HT-29 (cell line): ENCODE data around the gene MARK4. TPM values are rescaled to one million over a fixed set of nuclear protein-coding genes. Genes with fewer than 3 reads are reported as not detected.
"Not testable (repeated sequence)": the region's sequence is repeated elsewhere in the genome, so short reads cannot be mapped to it uniquely, and the experiment has no call there.

Experiments
- DNase-seq: peaks from one replicate; pipeline ENCODE4 v3.0.0-alpha.2; 2015; ENCODE audit warnings: low spot score
- total RNA-seq: library from RNA; depleted of rRNA; stranded (reverse); fragments of >200 nt; shearing (Covaris generic); gene quantifications from 2 replicates; pipeline ENCODE4 v1.2.3, GENCODE V29; 2014; rRNA removed

MARK4 gene
- 8.3 and 9.5 TPM in 2 replicates for total RNA-seq

DNA sequence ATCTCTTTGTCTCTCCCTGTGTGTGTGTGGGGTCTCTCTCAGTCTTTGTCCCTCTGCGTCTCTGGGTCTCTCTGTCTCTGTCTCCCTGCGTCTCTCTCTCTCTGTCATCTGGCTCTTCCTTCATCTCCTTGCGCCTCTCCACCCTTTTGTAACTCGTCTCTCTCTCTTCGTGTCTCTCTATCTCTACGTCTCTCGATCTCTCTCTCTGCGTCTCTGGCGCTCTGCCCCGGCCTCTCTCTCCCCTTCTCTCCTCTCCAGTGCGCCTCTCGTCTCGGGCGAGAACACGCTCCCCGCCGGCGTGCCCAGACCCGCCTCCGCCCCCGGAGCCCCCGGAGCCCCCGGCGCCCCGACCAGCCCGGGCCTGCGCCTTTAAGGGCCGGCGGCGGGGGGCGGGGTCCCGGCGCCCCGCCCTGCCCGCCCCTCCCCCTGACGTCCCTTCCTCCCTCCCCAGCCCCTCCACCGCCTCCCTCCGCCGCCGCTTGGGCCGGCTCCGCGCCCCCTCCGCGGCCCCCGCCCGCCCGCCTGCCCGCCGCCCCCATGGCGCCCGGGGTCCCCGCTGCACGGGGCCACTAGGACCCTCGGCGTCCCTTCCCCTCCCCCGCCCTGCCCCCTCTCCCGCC is at the start of gene MARK4:
MARK4 (plus strand) TSS at position 440 of the 620 bp plus-strand sequence. CDS start 318 bp downstream, outside the sequence.
- peak; percentile 59 for DNase-seq

DNA sequence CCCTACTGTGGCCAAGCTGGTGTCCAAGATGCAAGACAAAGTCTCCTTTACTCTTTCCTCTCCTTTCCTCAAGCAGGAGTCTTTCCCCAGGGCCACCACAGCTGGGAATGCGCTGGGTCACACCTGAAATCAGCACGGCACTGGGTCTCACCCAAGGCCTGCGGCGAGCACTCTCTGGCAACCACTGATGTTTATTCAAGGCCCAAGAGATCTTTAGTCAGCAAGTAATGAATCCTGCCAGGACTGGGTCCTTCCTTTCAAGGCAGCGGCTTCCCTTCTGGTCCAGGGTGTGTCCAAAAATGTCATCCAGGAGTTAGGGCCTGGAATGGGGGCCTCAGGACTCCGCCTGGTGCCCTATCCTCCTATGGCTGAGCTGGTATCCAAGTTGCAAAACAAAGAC is 48.4 kb upstream of the MARK4 start:
- no peak for DNase-seq

DNA sequence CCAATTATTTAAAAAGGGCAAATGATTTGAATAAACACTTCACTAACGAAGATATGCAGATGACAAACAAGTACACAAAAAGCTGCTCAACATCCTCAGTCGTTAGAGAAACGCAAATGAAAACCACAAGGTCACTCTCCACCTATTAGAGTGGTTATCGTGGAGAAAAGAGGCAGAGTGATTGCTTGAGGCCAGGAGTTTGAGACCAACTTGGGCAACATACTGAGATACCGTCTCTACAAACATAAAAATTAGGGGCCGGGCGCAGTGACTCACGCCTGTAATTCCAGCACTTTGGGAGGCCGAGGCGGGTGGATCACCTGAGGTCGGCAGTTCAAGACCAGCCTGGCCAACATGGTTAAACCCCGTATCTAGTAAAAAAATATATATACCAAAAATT is 45.3 kb upstream of the MARK4 start:
- DNase-seq = no peak

DNA sequence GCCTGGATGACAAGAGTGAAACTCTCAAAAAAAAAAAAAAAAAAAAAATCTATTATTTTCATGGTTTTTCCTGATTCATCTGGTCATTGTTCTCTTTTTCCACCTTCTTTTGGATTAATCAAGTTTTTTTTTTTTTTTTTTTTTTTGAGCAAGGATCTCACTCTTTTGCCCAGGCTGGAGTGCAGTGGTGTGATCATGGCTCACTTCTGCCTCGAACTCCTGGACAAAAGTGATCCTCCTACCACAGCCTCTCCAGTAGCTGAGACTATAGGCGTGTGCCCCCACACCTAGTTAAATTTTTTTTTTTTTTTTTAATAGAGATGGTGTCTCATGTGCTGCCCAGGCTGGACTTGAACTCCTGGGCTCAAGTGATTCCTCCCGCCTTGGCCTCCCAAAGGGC is 44.7 kb upstream of the MARK4 start:
- no peak for DNase-seq

DNA sequence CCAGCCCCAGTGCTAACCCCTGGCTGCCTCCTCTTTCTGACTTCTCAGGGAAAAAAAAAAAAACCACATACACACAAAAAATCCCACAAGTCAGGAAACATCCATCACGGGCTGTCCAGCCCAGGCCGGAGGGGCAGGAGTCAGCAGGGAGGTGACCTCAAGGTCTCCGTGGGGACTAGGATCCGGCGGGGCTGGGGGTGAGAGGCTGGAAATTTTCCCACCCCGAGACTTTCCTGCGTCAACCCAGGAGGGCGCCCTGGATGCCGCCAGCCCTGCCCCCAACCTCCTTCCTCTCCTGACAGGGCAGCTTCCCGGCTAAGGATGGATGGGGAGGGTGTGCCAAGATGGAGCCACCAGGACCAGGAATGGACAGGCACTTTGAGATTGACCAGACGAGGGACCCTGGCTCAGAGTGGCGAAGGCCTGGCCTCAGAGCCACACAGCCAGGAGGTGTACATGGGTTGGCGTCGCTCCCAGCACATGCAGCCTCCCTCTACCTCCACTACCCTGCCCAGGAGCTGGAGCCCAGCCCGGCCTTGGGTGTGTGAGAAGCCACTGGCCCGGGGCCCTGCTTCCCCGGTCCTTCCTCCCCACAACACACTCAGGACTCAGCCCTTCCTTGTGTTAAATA is 39.2 kb upstream of the MARK4 start:
- no peak for DNase-seq

DNA sequence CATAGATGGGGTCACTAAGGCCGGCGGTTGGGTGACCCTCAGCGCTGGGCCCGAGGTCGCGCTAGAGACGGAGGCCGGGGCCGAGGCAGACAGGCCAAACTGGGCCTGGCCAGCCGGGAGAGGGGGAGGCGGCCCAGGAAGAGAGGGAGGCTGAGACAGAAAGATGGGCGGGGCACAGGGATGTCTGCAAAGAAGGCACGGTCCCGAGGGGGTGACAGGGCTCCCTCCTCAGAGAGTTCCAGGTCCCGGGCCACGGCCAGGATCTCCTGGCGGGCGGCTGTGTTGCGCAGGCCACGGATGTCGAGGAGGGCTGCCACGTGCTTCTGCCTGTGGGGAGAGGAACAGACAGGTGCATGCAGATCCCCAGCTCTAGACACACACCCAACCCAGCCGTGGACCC is 38.0 kb upstream of the MARK4 start:
- DNase-seq = no peak

DNA sequence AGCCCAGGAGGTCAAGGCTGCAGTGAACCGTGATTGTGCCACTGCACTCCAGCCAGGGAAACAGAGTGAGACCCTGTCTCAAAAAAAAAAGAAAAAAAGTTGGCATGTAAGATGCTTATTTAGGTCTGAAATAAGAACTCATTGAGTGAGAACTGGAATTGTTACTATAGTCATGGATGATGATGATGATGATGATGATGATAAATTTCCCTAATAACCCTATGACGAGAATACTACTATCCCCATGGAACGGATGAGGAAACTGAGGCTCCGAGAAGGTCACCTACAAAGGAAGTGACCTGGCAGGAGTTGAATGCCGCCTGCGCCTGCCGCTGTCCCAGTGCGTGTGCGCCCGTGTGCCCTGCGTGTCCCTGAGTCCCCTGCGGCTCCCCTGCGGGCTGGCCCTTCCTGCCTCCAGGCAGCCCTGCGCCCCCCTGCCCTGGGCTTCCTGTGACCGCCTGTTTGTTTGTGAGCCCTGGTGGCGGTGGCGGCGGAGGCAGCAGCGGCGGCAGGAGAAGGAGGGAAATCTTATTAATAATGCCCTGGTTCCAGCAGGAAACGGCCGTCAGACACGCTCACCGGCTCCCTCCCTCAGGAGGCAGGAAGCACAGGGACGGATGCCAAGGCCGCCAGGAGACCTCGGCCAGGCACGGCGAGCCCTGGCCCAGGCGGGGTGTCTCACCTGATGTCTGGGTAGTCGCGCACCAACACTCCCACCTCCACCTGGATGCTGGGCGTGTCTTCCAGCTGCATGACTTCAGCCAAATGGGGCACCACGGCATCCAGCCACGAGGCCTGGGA is 35.5 kb upstream of the MARK4 start:
- peak; percentile 37 for DNase-seq

DNA sequence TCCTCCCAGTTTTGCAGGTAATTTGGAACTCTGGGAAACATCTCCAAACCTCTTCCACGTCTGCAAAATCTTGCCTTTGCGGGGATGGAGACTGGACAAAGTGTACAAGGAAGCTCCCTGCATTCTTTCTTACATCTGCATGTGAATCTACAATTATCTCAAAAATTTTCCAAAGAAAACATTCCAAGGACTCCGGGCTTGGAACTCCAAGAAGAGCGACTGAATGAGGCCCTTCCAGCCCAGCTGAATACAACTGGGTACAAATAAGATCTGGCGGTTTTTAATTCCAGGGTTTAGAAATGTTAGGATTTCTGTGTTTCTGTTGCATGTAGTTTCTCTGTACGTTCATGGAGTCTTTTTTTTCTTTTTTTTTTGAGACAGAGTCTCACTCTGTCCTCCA is 34.4 kb upstream of the MARK4 start:
- DNase-seq = no peak

DNA sequence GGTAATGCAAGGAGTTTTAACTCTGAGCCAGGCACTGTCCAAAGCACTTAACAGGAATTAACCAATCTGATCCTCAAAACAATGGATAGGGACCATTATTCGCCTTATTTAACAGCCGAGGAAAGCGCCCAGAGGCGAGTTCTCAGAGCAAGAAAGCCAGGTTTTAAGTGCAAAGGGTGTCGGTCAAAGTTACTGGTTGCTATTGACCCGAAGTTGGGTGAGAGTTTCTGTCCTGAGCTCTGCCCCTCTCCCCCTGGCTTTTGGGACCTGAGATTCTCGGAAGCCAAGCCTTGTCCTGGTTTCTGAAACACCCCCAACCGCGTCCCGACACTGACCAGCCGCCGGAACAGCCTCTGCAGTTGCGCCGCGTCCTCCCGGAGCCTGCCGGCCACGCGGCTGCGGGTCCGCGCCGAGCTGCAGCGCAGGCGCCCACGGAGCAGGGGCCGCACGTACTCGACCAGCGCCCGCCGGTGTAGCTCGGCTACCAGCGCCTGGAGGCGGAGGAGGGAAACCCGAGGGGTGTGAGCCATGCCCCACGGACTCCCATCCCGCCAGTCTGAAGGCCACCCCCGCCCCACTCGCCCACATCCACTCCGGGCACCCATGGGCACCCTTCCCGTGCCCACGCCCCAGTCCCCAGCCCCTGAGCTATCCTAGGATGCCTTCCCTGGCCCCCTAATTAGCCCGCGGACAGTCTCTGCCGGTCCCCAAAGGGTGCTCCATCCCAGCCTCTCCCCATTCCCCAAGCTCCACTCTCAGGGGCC is 33.7 kb upstream of the MARK4 start:
- DNase-seq = no peak

DNA sequence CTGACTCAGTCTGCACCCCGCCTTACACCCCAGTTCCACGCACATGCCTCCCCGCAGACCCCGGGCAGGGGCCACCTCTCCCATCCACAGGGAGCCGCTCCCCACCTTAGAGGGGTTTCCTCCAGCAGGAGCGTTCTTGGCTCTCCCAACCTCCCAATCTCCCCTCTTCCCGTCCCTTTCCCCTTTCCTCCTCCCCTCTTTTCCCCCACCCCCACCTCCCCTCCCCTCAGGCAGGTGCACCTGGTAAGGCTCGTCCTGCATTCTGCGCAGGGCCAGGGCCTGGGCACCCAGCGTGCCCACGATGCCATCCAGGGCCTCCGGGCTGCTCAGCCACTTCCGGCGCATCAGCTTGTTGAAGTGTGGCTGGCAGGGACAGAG is 33.1 kb upstream of the MARK4 start:
- no peak for DNase-seq

DNA sequence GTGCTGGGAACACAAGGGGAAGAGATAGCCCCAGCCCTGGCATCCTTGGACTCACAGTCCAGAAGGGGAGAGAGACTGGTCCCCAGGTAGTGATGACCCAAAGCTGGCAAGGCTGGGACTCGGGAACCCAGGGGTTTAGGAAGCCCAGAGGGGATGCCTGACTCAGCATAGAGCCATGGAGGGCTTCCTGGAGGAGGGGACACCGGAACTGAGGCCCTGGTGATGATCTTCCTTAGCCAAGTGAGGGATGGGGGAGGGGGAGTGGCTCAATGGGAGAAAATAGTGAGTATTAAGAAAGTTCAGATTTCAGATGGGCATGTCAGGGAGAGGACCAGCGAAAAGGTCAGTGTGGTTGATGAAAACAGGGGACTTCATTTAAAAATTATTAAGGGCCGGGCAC is 32.6 kb upstream of the MARK4 start:
- DNase-seq = no peak

DNA sequence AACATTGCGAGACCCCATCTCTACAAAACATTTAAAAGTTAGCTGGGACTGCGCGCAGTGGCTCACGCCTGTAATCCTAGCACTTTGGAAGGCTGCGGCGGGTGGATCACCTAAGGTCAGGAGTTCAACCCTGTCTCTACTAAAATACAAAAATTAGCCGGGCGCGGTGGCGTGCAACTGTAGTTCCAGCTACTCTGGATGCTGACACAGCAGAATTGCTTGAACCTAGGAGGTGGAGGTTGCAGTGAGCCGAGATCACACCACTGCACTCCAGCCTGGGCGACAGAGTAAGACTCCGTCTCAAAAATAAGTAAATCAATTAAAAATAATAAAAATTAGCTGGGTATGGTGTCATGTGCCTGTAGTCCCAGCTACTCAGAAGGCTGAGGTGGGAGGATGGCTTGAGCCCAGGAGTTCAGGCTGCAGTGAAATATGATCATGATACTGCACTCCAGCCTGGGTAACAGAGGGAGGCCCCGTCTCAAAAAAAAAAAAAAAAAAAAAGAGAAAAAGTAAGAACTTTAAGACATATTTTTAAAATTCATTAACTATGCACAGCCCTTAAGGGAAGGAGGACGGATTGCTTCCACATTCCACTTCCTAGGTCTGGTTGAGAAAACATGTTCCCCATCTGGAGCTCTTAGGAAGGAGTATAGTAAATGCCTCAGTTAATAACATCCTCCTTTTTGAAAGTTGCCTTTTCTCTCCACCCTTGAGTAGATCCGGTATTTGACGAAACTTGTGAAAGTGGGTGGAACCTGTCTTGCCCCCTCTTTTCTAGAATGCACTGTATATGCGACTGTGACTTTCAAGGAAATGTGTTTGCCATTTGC is 31.9 kb upstream of the MARK4 start:
- no peak for DNase-seq

DNA sequence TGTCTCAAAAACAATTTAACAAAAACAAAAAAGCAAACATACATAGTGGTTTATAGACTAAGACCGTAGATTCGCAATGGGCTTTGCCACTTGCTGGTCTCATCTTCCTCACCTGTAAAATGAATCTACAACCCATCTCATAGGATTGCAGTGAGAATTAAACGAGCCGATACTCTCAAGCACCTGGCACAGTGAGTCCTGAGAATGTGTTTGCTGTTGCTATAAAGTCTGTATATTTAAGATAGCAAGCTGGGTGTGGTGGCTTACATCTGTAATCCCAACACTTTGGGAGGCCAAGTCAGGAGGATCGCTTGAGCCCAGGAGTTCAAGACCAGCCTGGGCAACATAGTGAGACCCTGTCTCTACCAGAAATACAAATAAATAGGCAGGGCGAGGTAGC is 28.3 kb upstream of the MARK4 start:
- DNase-seq = no peak

DNA sequence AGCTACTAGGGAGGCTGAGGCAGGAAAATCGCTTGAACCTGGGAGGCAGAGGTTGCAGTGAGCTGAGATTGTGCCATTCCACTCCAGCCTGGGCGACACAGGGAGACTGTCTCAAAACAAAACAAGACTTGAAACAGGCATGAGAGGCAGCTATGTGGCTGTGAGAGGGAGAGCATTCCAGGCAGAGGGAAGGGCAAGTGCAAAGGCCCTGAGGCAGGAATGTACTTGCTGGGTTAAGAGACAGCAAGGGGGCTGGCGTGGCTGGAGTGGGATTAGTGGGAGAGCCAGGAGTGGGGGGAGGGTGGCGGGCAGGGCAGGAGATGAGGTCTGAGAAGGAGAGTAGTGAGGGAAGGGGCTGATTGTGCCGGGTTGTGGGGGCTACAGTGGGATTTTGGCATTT is 27.2 kb upstream of the MARK4 start:
- no peak for DNase-seq

DNA sequence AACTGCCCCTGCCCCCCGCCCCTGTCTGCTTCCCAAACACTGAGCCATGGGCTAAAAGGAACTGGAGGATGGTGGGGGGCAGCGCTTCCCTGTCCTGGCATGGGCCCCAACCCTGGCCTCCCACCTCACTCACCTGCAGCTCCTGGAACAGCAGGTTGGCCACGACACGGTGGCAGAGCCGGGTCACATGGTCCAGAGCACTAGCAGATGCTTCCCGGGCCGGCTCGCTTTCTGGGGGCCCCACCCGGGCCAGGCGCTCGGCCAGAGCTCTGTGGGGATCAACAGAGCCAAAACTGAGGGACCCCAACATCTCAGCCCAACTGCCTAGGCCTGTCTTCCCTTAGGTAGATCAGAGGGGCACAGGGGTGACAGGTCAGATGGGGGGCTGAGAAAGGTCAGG is 26.4 kb upstream of the MARK4 start:
- DNase-seq = no peak

DNA sequence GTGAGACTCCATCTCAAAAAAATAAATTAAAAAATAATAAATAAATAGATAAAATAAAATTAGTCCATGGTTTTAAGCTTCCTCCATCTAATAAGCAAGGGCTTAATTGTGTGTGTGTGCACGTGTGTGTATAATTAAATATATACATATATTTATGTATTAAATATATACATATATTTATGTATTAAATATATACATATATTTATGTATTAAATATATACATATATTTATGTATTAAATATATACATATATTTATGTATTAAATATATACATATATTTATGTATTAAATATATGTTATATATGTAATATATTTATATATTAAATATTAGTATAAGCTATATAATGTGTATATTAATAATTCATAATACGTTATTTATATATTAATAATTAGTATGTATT is 22.0 kb upstream of the MARK4 start:
- not testable (repeated sequence) for DNase-seq

DNA sequence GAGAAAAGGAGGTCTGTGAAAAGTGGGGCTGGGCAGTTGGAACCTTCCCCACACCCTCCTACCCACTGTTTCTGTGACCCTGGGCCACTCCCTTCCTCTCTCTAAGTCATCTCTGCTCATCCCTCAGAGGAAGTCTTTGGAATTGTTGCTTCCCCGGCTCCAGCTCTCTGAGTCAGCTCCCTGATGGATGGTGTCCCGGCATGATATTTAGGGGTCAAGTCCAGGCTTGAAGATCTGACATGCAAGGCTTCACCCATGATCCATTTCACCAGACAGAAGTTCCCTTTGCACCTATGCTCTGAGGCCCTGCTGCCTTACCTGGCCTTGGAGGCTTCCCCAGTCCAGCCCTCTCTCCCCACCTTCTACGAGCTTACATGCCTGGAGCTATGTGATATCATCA is 19.2 kb upstream of the MARK4 start:
- no peak for DNase-seq

DNA sequence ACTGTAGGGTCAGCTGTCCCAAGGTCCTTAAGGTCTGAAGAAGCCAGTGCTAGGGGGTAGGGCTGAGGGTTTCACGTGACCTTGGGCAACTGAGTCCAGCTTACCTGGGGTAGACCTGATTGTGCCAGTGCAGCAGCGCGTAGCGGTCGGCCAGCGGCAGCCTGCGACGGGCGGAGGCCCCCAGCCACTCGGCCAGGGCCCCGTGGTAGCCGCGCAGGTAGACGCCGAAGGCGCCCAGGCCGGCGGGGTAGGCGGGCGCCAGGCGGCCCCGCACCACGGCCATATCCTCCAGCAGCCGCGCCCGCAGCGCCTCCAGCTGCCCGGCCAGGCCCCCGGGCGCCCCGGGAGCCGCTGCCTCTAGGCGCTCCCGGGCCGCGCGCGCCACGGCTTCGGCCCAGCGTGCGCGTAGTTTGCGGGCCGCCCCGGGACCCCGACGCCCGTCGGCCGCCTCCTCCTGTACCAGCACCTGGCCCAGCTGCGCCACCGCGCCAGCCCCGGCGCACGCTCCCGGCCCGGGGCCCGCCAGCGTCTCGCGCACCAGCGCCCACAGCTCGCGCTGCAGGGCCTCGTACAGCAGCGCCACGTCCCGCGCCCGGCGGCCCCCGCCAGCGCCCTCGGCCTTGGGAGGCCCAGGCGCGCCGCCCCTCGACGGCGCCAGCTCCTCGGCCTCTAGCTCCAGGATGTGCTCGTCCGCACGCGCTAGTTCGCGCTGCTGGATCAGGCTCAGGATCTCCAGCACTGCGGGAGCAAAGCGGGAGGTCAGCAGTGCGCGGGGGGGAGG is 16.8 kb upstream of the MARK4 start:
- no peak for DNase-seq

DNA sequence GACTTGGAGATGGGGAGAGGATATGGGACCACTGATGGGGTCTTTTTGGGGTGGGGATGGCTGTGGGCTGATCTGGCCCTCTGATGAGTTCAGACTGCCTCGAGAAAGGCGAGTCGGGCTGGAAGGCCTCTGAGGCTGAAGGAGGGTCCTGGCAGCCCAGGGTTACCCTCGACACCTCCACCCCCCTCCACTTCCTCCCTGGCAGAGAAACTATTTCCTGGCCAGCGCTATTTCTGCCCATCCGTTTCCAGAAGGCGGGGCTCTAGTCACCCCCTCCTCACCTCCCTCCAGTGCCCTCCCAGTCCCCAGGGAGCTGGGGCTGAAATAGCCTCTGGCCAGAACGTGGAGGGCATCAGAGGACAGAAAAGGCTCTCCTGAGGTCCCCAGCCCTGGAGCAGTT is 15.6 kb upstream of the MARK4 start:
- no peak for DNase-seq

DNA sequence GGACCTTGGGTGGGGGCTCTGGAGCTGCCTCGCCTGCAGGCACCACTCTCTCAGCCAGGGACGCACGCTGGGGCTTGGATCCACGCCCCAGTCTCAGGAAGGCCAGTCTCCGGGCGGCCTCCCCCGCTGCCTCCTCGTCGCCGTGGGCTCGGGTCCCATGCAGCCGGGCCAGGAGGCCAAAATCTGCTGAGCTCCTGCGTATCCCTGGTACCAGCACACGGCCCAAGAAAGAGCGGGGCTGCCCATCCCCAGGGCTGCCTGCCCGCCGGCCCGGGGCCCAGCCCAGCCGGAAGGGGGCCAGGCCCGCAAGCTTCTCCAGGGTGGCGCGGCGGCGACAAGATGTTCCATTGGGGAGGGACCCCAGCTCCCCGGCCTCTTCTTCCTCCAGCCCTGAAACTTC is 12.5 kb upstream of the MARK4 start:
- no peak for DNase-seq
